ENCODE results near the gene PWP2.
A peak's percentile ranks its signal among the peaks of the same experiment; 100 is the strongest.
"Not testable (repeated sequence)": the region's sequence is repeated elsewhere in the genome, so short reads cannot be mapped to it uniquely, and the experiment has no call there.

Gene PWP2
- total RNA-seq: 0.78 to 3.7 (median 1.0) reads per million in 3 donors

DNA sequence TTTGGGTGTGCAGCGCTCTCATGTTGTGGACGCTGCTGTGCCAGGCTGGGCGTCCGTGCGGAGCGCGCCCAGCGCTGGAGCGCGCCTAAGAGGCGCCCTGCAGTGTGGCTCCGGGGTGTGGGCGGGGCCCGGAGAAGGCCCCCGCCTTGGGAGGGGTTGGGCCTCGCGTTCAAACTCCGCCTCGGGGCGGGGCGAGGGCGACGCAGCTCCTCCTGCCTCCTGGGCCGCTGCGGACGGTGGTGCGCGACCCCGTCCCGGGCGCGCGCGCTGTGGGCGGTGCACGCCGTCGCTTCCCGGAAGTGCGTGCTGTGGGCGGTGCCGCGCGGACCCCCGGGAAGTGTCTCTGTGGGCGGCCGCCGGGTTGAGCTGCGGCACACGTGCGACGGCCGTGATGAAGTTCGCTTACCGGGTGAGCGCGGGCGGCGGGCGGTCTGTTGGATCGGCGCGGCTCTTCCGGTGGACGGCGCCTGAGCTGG, at the start of gene PWP2:
TSS of gene PWP2 (plus strand) at position 374 of the 476 bp plus-strand sequence. CDS start at position 392, 18 bp downstream.
- not testable (repeated sequence) for H3K27me3 ChIP-seq (replicated peaks; ENCODE audit: control insufficient read depth, insufficient read depth, low read length, poor library complexity, severe bottlenecking); H3K36me3 ChIP-seq (ENCODE audit: control insufficient read depth, insufficient read depth, low read length); H3K4me1 ChIP-seq (ENCODE audit: control insufficient read depth, insufficient read depth, low read length, poor library complexity, severe bottlenecking); H3K27ac ChIP-seq (ENCODE audit: insufficient read depth, low read length, poor library complexity, severe bottlenecking); H3K9me3 ChIP-seq (ENCODE audit: control insufficient read depth, low read length); H3K4me3 ChIP-seq (ENCODE audit: insufficient read depth, low read depth, low read length, poor library complexity, severe bottlenecking)
- peak in 2 of 3 donors; percentile 39 to 43 for DNase-seq

DNA sequence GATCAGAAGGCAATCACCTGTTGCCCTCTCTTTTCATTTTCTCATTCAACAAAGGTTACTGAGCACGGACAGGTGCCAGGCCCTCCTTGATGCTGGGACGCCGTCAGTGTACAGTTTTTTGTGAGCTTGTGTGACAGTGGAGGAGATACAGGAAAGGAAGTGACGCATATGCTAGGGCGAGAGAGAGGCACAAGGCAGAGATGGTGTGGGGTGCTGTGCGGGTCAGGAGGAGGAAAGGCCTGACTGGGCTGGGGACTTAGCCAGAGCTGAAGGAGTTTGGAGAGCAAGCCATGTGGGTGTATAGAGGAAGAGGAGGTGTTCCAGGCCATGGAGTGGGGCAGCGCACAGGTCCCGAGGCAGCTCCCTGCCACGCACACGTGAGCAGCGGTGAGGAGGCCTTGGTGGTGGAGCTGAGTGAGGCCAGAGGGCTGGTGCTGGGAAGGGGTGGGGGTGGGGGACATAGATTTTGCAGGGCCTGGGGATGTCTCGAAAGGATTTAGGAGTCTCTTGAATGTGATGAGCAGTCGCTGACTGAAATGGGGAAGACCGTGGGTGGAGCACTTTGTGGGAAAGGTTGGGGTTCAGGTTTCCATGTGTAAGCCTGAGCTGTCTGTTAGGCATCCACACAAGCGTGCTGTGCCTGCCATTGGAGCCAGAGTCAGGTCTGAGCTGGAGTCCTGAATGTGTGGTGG, 49.1 kb upstream of the PWP2 start:
- H3K27me3 ChIP-seq (replicated peaks; ENCODE audit: control insufficient read depth, insufficient read depth, low read length, poor library complexity, severe bottlenecking): no peaks in the 10 kb centered on the region
- peaks cover 44% of the 10 kb centered on the region for H3K36me3 ChIP-seq (ENCODE audit: control insufficient read depth, insufficient read depth, low read length)
- no peaks in the 10 kb centered on the region for H3K9me3 ChIP-seq (ENCODE audit: control insufficient read depth, low read length)
- peaks cover 10% of the 10 kb centered on the region for H3K4me1 ChIP-seq (ENCODE audit: control insufficient read depth, insufficient read depth, low read length, poor library complexity, severe bottlenecking)
- peak overlapping the region; percentile 46 for H3K27ac ChIP-seq (ENCODE audit: insufficient read depth, low read length, poor library complexity, severe bottlenecking)
- peak overlapping the region; percentile 24 for H3K4me3 ChIP-seq (ENCODE audit: insufficient read depth, low read depth, low read length, poor library complexity, severe bottlenecking)
- DNase-seq: peak in 2 of 3 donors; percentile 20 to 27

- H3K36me3 ChIP-seq (ENCODE audit: control insufficient read depth, insufficient read depth, low read length): peaks cover 44% of the 10 kb centered on the region
- H3K9me3 ChIP-seq (ENCODE audit: control insufficient read depth, low read length): no peaks in the 10 kb centered on the region
- peak overlapping the region; percentile 46 for H3K27ac ChIP-seq (ENCODE audit: insufficient read depth, low read length, poor library complexity, severe bottlenecking)
- no peak overlapping the region for H3K4me3 ChIP-seq (ENCODE audit: insufficient read depth, low read depth, low read length, poor library complexity, severe bottlenecking)
- H3K27me3 ChIP-seq (replicated peaks; ENCODE audit: control insufficient read depth, insufficient read depth, low read length, poor library complexity, severe bottlenecking): no peaks in the 10 kb centered on the region
- DNase-seq: no peak
- H3K4me1 ChIP-seq (ENCODE audit: control insufficient read depth, insufficient read depth, low read length, poor library complexity, severe bottlenecking): peaks cover 10% of the 10 kb centered on the region
Measured at GRCh38 chr21:44058652-44058964, 48.6 kb upstream of the PWP2 start.

DNA sequence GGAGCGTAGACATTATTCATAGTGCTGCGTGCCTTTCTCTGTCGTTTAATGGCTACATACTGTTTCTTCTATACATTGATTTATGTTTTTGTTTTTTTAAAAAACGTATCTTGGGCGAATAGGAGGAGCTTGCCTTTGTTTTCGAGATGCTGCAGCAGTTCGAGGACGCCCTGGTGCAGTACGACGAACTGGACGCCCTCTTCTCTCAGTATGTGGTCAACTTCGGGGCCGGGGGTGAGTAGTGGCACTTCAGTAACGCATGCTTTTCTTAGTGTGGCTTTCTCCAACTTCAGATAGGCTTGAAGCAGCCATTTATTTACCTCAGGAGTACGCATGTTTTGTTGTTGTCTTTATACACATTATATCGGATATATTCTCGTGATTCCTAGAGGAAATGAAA, 48.2 kb upstream of the PWP2 start:
- no peak for DNase-seq
- Histone ChIP-seq H3K4me1 (ENCODE audit: control insufficient read depth, insufficient read depth, low read length, poor library complexity, severe bottlenecking) (peaks cover 10% of the 10 kb centered on the region), H3K36me3 (ENCODE audit: control insufficient read depth, insufficient read depth, low read length) (peaks cover 45% of the 10 kb centered on the region), H3K27me3 (replicated peaks; ENCODE audit: control insufficient read depth, insufficient read depth, low read length, poor library complexity, severe bottlenecking) (no peaks in the 10 kb centered on the region), H3K27ac (ENCODE audit: insufficient read depth, low read length, poor library complexity, severe bottlenecking) (no peak overlapping the region), H3K4me3 (ENCODE audit: insufficient read depth, low read depth, low read length, poor library complexity, severe bottlenecking) (no peak overlapping the region), H3K9me3 (ENCODE audit: control insufficient read depth, low read length) (no peaks in the 10 kb centered on the region)

DNA sequence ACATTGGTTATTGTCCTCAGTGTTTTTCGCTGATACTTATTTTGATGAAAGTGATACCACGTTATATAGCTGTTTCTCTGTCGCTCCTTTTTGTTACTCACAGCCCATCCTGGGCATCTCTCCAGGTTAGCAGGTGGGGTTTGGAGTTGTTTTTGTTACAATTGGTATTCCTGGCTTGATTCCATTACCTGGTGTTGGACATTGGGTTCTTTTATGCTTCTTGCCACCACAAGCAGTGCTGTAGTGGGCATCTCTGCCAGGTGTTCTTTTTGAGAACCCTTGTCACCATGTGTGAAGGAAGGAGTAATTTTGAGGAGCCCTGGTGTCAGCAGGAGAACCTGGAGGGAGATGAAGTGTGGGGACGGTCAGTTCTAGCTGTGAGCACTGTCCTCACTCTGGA, 47.5 kb upstream of the PWP2 start:
- H3K9me3 ChIP-seq (ENCODE audit: control insufficient read depth, low read length): no peaks in the 10 kb centered on the region
- no peaks in the 10 kb centered on the region for H3K27me3 ChIP-seq (replicated peaks; ENCODE audit: control insufficient read depth, insufficient read depth, low read length, poor library complexity, severe bottlenecking)
- H3K27ac ChIP-seq (ENCODE audit: insufficient read depth, low read length, poor library complexity, severe bottlenecking): no peak overlapping the region
- DNase-seq: no peak
- no peak overlapping the region for H3K4me3 ChIP-seq (ENCODE audit: insufficient read depth, low read depth, low read length, poor library complexity, severe bottlenecking)
- H3K36me3 ChIP-seq (ENCODE audit: control insufficient read depth, insufficient read depth, low read length): peaks cover 47% of the 10 kb centered on the region
- H3K4me1 ChIP-seq (ENCODE audit: control insufficient read depth, insufficient read depth, low read length, poor library complexity, severe bottlenecking): peaks cover 11% of the 10 kb centered on the region

DNA sequence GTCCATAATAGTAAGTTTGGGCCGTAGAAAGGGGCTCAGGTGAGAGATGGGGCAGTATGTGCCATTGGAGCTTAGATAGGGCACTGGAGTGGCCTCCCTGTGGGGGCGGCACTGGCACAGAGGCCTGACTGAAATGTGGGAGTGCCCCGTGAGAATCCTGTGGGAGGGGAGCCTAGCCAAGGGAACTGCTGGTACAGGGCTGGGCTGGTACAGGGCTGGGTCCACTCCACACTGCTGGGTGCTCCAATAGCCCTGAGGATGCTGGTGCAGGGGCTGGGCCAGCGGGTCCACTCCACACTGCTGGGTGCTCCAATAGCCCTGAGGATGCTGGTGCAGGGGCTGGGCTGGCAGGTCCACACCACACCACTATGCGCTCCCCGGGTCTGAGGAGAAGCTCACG, 44.8 kb upstream of the PWP2 start:
- peaks cover 34% of the 10 kb centered on the region for H3K36me3 ChIP-seq (ENCODE audit: control insufficient read depth, insufficient read depth, low read length)
- no peaks in the 10 kb centered on the region for H3K9me3 ChIP-seq (ENCODE audit: control insufficient read depth, low read length)
- no peaks in the 10 kb centered on the region for H3K27me3 ChIP-seq (replicated peaks; ENCODE audit: control insufficient read depth, insufficient read depth, low read length, poor library complexity, severe bottlenecking)
- peaks cover 27% of the 10 kb centered on the region for H3K4me1 ChIP-seq (ENCODE audit: control insufficient read depth, insufficient read depth, low read length, poor library complexity, severe bottlenecking)
- H3K27ac ChIP-seq (ENCODE audit: insufficient read depth, low read length, poor library complexity, severe bottlenecking): no peak overlapping the region
- DNase-seq: no peak
- H3K4me3 ChIP-seq (ENCODE audit: insufficient read depth, low read depth, low read length, poor library complexity, severe bottlenecking): no peak overlapping the region

- Histone ChIP-seq H3K27ac (ENCODE audit: insufficient read depth, low read length, poor library complexity, severe bottlenecking) (no peak overlapping the region), H3K4me3 (ENCODE audit: insufficient read depth, low read depth, low read length, poor library complexity, severe bottlenecking) (no peak overlapping the region), H3K36me3 (ENCODE audit: control insufficient read depth, insufficient read depth, low read length) (peaks cover 36% of the 10 kb centered on the region), H3K27me3 (replicated peaks; ENCODE audit: control insufficient read depth, insufficient read depth, low read length, poor library complexity, severe bottlenecking) (no peaks in the 10 kb centered on the region), H3K4me1 (ENCODE audit: control insufficient read depth, insufficient read depth, low read length, poor library complexity, severe bottlenecking) (peaks cover 21% of the 10 kb centered on the region), H3K9me3 (ENCODE audit: control insufficient read depth, low read length) (no peaks in the 10 kb centered on the region)
- DNase-seq: no peak
Measured at GRCh38 chr21:44063151-44063912, 43.9 kb upstream of the PWP2 start.

- DNase-seq: no peak
- Histone ChIP-seq H3K27me3 (replicated peaks; ENCODE audit: control insufficient read depth, insufficient read depth, low read length, poor library complexity, severe bottlenecking) (no peaks in the 10 kb centered on the region), H3K4me1 (ENCODE audit: control insufficient read depth, insufficient read depth, low read length, poor library complexity, severe bottlenecking) (peaks cover 17% of the 10 kb centered on the region), H3K27ac (ENCODE audit: insufficient read depth, low read length, poor library complexity, severe bottlenecking) (peak overlapping the region; percentile 71), H3K36me3 (ENCODE audit: control insufficient read depth, insufficient read depth, low read length) (peaks cover 42% of the 10 kb centered on the region), H3K4me3 (ENCODE audit: insufficient read depth, low read depth, low read length, poor library complexity, severe bottlenecking) (no peak overlapping the region), H3K9me3 (ENCODE audit: control insufficient read depth, low read length) (no peaks in the 10 kb centered on the region)
Measured at GRCh38 chr21:44064852-44065403, 42.3 kb upstream of the PWP2 start.

- H3K4me3 ChIP-seq (ENCODE audit: insufficient read depth, low read depth, low read length, poor library complexity, severe bottlenecking): no peak overlapping the region
- peaks cover 45% of the 10 kb centered on the region for H3K36me3 ChIP-seq (ENCODE audit: control insufficient read depth, insufficient read depth, low read length)
- H3K9me3 ChIP-seq (ENCODE audit: control insufficient read depth, low read length): no peaks in the 10 kb centered on the region
- H3K4me1 ChIP-seq (ENCODE audit: control insufficient read depth, insufficient read depth, low read length, poor library complexity, severe bottlenecking): peaks cover 17% of the 10 kb centered on the region
- peak; percentile 76 to 81 (median 76) for DNase-seq
- H3K27ac ChIP-seq (ENCODE audit: insufficient read depth, low read length, poor library complexity, severe bottlenecking): peak overlapping the region; percentile 71
- no peaks in the 10 kb centered on the region for H3K27me3 ChIP-seq (replicated peaks; ENCODE audit: control insufficient read depth, insufficient read depth, low read length, poor library complexity, severe bottlenecking)
Measured at GRCh38 chr21:44065428-44065827, 41.8 kb upstream of the PWP2 start.

DNA sequence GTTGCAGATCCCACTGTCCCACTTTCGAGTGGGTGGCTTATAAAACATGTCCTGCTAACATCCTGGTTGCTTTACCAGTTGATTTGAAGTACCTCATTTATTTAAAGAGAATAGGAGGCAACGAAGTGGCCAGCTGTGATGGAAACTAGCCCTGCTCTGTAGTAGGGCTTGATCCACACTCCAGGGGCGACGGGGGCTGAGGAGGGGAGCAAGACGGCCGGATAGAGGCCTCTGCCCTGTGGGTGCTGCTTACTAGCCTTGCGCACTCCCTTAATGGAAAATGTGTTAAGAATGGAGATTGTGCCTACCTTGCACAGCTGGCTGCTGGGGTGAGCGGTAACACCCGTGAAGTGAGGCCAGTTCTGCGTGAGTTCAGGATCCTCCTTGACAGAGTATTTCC, 41.1 kb upstream of the PWP2 start:
- H3K9me3 ChIP-seq (ENCODE audit: control insufficient read depth, low read length): no peaks in the 10 kb centered on the region
- peaks cover 17% of the 10 kb centered on the region for H3K4me1 ChIP-seq (ENCODE audit: control insufficient read depth, insufficient read depth, low read length, poor library complexity, severe bottlenecking)
- H3K4me3 ChIP-seq (ENCODE audit: insufficient read depth, low read depth, low read length, poor library complexity, severe bottlenecking): no peak overlapping the region
- peaks cover 51% of the 10 kb centered on the region for H3K36me3 ChIP-seq (ENCODE audit: control insufficient read depth, insufficient read depth, low read length)
- H3K27me3 ChIP-seq (replicated peaks; ENCODE audit: control insufficient read depth, insufficient read depth, low read length, poor library complexity, severe bottlenecking): no peaks in the 10 kb centered on the region
- no peak for DNase-seq
- peak overlapping the region; percentile 71 for H3K27ac ChIP-seq (ENCODE audit: insufficient read depth, low read length, poor library complexity, severe bottlenecking)
